WTC11 (cell line): ENCODE results near the gene GABBR1.

Source experiments
- CREB1 ChIP-seq: sonication (generic); formaldehyde crosslinking; IDR thresholded peaks from 2 replicates; pipeline ENCODE4 v1.8.0; 2023; ENCODE audit warnings: mild to moderate bottlenecking, missing genetic modification reagents
- CTCF ChIP-seq: fragments of 200-600 bp; IDR thresholded peaks from 2 replicates; pipeline ENCODE4 v1.8.0; 2022; ENCODE audit warnings: antibody characterized with exemption
- NFE2L1 ChIP-seq: sonication (generic); formaldehyde crosslinking; IDR thresholded peaks from 2 replicates; pipeline ENCODE4 v1.8.1; 2023; ENCODE audit warnings: missing genetic modification reagents
- NR3C1 ChIP-seq: sonication (generic); formaldehyde crosslinking; conservative IDR thresholded peaks from 2 replicates; pipeline ENCODE4 v1.8.1; 2023; ENCODE audit warnings: low read depth, mild to moderate bottlenecking, missing genetic modification reagents
- USF2 ChIP-seq: sonication (generic); formaldehyde crosslinking; IDR thresholded peaks from 2 replicates; pipeline ENCODE4 v1.8.1; 2023; ENCODE audit warnings: mild to moderate bottlenecking, missing genetic modification reagents, moderate library complexity
- ZSCAN18 ChIP-seq: fragments of 250-450 bp; sonication (Bioruptor Pico); IDR thresholded peaks from 2 replicates; pipeline ENCODE4 v2.1.2; 2022; ENCODE audit warnings: mild to moderate bottlenecking, moderate library complexity

GRCh38 chr6:29647927-29648642, 15.1 kb upstream of the GABBR1 start:
- TF ChIP-seq USF2 (CRISPR knock-in tag) (no peak), CTCF (no peak), CREB1 (CRISPR knock-in tag) (no peak), ZSCAN18 (CRISPR knock-in tag) (no peak), NR3C1 (no peak), NFE2L1 (no peak)
